GM12873 (cell line): ENCODE measurements around the gene MTHFD2.

Experiments
- TF ChIP-seq, protein P1 (sequence below): IDR thresholded peaks from 2 replicates; pipeline ENCODE4 v1.5.1; 2012; ENCODE audit warnings: low read depth, mild to moderate bottlenecking, moderate library complexity, low read length, control low read depth; ENCODE audit not compliant: insufficient read depth; ENCODE audit errors: missing control alignments

The MTHFD2 gene

GRCh38 chr2:74186038-74186437 is 12.4 kb upstream of the MTHFD2 start:
- TF ChIP-seq, protein P1, sequence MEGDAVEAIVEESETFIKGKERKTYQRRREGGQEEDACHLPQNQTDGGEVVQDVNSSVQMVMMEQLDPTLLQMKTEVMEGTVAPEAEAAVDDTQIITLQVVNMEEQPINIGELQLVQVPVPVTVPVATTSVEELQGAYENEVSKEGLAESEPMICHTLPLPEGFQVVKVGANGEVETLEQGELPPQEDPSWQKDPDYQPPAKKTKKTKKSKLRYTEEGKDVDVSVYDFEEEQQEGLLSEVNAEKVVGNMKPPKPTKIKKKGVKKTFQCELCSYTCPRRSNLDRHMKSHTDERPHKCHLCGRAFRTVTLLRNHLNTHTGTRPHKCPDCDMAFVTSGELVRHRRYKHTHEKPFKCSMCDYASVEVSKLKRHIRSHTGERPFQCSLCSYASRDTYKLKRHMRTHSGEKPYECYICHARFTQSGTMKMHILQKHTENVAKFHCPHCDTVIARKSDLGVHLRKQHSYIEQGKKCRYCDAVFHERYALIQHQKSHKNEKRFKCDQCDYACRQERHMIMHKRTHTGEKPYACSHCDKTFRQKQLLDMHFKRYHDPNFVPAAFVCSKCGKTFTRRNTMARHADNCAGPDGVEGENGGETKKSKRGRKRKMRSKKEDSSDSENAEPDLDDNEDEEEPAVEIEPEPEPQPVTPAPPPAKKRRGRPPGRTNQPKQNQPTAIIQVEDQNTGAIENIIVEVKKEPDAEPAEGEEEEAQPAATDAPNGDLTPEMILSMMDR = no peak

DNA sequence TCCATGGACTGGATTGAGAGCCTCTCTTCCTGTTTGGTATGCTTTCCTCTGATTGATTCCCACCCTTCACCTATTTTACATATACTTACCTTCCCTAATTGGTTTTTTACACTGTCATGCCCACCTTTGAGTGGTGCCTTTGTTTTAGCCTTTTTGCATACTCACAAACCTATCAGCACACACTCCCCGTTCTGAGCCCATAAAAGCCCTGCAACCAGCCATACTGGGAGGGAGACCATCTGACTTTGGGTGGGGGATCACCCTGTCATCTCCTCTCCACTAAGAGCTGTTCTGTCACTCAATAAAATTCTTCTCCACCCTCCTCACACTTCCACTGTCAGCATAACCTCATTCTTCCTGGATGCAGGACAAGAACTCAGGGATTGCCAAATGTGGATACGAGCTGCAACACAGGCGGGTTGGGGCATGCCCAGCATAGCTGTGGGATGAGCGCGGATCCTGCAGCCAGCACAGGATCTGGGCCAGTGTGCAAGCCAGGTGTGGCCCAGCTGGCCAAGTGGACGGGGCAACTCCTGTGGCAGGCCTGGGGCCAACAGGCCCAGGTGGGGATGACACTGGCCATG is 10.3 kb upstream of the MTHFD2 start:
- TF ChIP-seq, protein P1 = no peak

GRCh38 chr2:74188696-74189095 is 9.7 kb upstream of the MTHFD2 start:
- TF ChIP-seq, protein P1 = no peak

DNA sequence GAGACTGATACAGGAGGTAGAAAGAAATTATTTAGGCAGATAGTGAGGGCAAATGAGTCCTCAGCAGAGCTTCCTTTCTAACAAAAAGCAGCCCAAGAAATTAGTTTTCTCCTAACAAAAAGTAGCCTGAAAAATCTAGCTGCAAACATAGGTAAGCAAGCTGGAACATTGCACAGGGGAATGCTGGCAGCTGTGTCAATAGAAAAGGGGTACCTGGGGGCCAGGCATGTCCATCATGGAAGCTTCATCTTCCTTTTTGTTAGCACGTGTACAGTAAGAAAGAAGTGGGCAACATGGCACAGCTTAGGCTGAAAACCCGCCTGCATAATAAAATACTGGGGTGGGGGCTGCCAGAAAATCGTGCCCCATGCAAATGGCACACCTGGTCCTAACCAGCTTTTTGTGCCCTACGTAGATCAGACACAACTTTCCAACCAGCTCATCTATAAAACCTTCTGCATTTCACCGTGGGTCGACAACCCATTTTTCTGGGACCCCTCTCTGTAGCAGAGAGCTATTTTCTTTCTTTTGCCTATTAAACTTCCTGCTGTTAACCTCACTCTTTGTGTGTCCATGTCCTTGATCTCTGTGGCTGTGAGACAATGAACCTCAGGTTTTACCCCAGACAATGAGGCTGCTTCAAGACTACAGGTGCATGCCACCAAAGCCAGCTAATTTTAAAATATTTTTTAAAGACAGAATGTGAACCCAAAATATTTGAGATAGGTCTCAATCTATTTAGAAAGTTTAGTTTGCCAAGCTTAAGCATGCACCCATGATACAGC is 6.6 kb upstream of the MTHFD2 start:
- TF ChIP-seq, protein P1 = no peak

DNA sequence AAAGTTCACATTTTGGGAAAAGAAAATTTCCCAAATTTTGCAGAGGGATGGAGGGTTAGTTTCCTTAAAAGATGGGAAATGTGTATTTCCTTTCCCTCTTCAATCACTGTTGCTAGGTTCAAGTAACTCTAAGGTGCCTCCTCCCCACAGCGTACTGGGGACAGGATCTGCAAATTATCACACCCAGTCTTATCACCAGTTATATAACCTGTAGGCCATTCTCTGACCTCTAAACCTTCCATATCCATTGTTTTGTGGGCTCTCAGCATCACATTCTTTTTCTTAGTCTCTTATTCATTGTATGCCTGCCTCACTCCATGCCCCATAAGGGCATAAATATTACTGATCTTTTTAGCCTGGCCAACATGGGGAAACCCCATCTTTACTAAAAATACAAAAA is 3.6 kb upstream of the MTHFD2 start:
- TF ChIP-seq, protein P1 = no peak

DNA sequence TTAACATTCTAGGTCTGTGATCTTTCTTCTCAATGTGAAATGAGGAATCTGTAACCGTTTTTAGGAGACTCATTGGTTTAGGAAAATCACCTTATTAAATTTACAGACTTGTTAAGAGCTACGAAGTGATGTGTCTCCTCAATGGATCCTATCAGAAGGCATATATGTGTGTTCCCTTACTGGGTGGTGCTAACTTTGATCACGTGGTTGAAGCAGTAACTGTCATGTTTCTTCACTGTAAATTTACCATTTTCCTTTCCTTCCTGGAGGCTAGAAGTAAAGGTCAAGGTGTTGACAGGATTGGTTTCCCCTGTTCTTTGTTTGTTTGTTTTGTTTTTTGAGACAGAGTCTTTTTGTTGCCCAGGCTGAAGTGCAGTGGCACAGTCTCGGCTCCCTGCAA is 1.4 kb upstream of the MTHFD2 start:
- TF ChIP-seq, protein P1 = no peak

DNA sequence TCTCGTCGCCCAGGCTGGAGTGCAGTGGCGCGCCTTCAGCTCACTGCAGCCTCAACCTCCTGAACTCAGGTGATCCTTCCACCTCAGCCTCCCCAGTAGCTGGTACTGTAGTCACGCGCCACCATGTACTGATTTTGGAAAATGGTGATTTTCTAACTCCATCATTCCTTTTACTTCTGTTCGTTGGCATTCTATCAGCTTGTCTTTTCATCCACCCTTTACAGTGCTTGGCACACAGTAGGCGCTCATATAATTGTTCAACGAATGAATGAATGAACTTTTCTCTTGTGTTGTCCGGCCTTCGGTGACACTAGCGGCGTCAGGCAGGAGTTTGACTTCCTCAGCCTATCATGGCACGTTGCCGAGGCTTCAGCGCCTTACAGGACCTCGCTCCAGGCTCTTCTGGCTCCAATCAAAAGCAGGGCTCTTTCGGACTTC is 373 bp upstream of the MTHFD2 start:
- TF ChIP-seq, protein P1 = no peak
